HL-60 (cell line): Measurements from ENCODE around the gene SBSN.

Experiments
- DNase-seq, 2 experiments: peaks; one replicate each; pipeline ENCODE4 v3.0.0-alpha.2; 2010 to 2020; ENCODE audit warnings: low read depth in 1 of 2, low spot score in 1 of 2
- H3K27ac ChIP-seq: fragments of 250-450 bp; sonication (Bioruptor Pico); replicated peaks from 2 replicates; pipeline ENCODE4 v1.5.1; 2020; ENCODE audit warnings: mild to moderate bottlenecking, moderate library complexity
- H3K27me3 ChIP-seq: fragments of 250-450 bp; sonication (Bioruptor Pico); 2 replicates; pipeline ENCODE4 v1.5.1; 2021; ENCODE audit warnings: mild to moderate bottlenecking, moderate library complexity; ENCODE audit not compliant: insufficient read depth, poor library complexity, severe bottlenecking
- H3K4me3 ChIP-seq: replicated peaks from 2 replicates; pipeline ENCODE4 v1.5.1; 2011; ENCODE audit warnings: mild to moderate bottlenecking, control low read depth, low read length; ENCODE audit not compliant: insufficient read depth
- GABPA ChIP-seq: IDR thresholded peaks from 2 replicates; pipeline ENCODE4 v1.6.1; 2012; ENCODE audit warnings: low read depth
- POLR2AphosphoS5 ChIP-seq: IDR thresholded peaks from 2 replicates; pipeline ENCODE4 v1.6.1; 2012; ENCODE audit warnings: low read depth
- SPI1 ChIP-seq: IDR thresholded peaks from 2 replicates; pipeline ENCODE4 v1.6.1; 2012; ENCODE audit warnings: low read depth, mild to moderate bottlenecking, borderline replicate concordance
- TF ChIP-seq, protein P1 (sequence below): IDR thresholded peaks from 2 replicates; pipeline ENCODE4 v1.6.1; 2012; ENCODE audit warnings: low read depth; ENCODE audit not compliant: insufficient replicate concordance
- TF ChIP-seq, protein P2 (sequence below): IDR thresholded peaks from one replicate; pipeline ENCODE4 v1.5.1; 2011; ENCODE audit warnings: low read length, control low read depth, inconsistent platforms; ENCODE audit not compliant: insufficient read depth

The SBSN gene

DNA sequence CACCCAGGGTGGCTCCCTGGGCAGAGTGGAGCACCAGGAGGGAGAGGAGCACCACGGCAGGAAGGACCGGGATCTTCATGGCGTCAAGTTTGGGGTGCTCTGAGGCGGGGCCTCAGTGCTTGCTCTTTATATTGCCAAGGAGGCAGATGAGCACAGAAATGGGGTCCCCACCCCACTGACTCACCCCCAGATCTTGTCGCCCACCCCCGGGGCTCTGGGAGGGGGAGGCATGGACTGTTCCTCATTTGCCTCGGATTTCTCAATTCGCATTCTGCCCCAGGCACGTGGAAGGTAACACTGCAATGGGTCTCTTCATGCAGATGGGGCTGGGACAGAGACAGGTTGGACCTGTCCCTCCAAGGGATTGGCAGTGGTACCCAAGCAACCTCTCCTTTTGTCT is 37.7 kb downstream of the SBSN start, which contains the start of gene KRTDAP:
TSS of gene KRTDAP (minus strand) at position 101 of the 400 bp plus-strand sequence. CDS start at position 79, 22 bp downstream.
- peaks cover 9% of the 10 kb centered on the region for H3K27me3 ChIP-seq
- DNase-seq, result no peak
- H3K4me3 ChIP-seq, result no peak within 1 kb of the TSS
- TF ChIP-seq SPI1, result no peak
- no peak for TF ChIP-seq POLR2AphosphoS5
- TF ChIP-seq, protein P1, sequence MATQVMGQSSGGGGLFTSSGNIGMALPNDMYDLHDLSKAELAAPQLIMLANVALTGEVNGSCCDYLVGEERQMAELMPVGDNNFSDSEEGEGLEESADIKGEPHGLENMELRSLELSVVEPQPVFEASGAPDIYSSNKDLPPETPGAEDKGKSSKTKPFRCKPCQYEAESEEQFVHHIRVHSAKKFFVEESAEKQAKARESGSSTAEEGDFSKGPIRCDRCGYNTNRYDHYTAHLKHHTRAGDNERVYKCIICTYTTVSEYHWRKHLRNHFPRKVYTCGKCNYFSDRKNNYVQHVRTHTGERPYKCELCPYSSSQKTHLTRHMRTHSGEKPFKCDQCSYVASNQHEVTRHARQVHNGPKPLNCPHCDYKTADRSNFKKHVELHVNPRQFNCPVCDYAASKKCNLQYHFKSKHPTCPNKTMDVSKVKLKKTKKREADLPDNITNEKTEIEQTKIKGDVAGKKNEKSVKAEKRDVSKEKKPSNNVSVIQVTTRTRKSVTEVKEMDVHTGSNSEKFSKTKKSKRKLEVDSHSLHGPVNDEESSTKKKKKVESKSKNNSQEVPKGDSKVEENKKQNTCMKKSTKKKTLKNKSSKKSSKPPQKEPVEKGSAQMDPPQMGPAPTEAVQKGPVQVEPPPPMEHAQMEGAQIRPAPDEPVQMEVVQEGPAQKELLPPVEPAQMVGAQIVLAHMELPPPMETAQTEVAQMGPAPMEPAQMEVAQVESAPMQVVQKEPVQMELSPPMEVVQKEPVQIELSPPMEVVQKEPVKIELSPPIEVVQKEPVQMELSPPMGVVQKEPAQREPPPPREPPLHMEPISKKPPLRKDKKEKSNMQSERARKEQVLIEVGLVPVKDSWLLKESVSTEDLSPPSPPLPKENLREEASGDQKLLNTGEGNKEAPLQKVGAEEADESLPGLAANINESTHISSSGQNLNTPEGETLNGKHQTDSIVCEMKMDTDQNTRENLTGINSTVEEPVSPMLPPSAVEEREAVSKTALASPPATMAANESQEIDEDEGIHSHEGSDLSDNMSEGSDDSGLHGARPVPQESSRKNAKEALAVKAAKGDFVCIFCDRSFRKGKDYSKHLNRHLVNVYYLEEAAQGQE, result no peak
- TF ChIP-seq GABPA, result no peak
- TF ChIP-seq, protein P2, sequence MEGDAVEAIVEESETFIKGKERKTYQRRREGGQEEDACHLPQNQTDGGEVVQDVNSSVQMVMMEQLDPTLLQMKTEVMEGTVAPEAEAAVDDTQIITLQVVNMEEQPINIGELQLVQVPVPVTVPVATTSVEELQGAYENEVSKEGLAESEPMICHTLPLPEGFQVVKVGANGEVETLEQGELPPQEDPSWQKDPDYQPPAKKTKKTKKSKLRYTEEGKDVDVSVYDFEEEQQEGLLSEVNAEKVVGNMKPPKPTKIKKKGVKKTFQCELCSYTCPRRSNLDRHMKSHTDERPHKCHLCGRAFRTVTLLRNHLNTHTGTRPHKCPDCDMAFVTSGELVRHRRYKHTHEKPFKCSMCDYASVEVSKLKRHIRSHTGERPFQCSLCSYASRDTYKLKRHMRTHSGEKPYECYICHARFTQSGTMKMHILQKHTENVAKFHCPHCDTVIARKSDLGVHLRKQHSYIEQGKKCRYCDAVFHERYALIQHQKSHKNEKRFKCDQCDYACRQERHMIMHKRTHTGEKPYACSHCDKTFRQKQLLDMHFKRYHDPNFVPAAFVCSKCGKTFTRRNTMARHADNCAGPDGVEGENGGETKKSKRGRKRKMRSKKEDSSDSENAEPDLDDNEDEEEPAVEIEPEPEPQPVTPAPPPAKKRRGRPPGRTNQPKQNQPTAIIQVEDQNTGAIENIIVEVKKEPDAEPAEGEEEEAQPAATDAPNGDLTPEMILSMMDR, result no peak
- no peak within 1 kb of the TSS for H3K27ac ChIP-seq

DNA sequence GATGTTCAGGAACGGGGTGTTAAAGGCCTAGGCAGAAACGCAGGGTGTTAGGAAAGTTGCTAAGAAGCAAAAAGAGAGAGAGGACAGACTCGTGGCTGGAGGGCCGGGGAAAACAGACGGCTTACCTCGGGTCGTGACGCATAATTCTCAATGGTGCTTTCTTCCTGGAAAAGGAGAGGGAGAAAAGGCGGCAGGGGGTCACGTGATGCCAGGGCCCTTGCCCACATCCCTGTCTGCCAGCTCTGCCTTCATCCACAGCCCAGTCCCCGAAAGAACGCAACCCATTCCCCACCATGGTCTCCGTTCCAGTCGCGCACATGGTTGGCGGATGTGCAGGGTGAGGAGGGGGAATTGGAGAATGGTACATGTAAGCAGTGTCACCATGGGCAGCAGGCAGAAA is 39.4 kb downstream of the SBSN start:
- H3K27me3 ChIP-seq, result peaks cover 9% of the 10 kb centered on the region
- no peak overlapping the region for H3K4me3 ChIP-seq
- H3K27ac ChIP-seq, result no peak overlapping the region
- TF ChIP-seq SPI1 (no peak), GABPA (no peak), POLR2AphosphoS5 (no peak)
- TF ChIP-seq, protein P2, result no peak
- no peak for DNase-seq

DNA sequence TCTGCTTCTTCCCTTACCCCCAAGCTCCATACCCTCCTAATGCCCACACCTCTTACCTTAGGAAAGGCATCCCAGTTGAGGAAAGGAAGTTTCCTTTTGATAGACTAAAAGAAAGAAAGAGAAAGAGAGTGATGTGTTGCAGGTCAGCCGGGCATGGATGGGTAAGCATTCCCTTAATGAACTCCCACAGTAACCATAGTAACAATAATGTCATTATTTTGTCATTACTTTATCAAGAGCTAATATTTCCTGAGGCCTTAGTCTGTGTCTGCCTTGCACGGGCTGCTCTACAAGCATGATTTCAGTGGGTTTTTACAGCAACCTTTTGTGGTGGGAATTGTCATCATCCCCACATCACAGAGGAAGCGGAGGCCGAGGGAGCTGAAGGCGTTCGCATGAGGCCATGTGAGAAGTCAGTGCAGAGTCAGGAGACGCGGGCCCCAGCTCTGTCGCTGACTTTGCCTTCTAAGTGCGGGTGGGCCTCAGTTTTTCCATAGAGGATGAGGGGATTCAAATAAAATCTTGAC is 40.4 kb downstream of the SBSN start:
- no peak for DNase-seq
- TF ChIP-seq SPI1 (no peak), POLR2AphosphoS5 (no peak), GABPA (no peak)
- TF ChIP-seq, protein P1, result no peak
- TF ChIP-seq, protein P2, result no peak
- no peak overlapping the region for H3K4me3 ChIP-seq
- H3K27me3 ChIP-seq, result peaks cover 6% of the 10 kb centered on the region
- no peak overlapping the region for H3K27ac ChIP-seq

DNA sequence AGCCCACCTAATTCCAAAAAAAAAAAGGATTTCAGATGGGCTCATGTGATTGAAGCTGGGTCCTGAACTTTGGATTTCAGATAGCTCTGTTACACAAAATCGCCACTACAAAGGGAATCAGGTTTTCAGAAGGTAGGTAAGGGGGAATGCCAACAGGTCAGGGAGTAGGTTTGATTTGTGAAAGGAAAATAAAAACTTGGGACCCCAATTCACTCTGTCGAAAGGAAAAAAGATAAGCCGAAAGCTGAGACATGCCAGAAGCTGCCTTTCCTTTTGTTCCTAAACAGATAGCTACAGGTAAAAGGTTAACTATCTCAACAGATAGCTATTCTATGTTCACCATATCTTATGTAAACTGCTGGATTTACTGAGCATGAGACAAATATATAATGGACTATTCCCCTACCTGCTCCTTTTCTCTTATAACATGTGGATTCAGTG is 41.8 kb downstream of the SBSN start:
- peaks cover 6% of the 10 kb centered on the region for H3K27me3 ChIP-seq
- H3K27ac ChIP-seq, result no peak overlapping the region
- DNase-seq, result no peak
- H3K4me3 ChIP-seq, result no peak overlapping the region
- TF ChIP-seq SPI1, result no peak
- no peak for TF ChIP-seq POLR2AphosphoS5
- TF ChIP-seq, protein P2, result no peak
- no peak for TF ChIP-seq GABPA
- TF ChIP-seq, protein P1, result no peak
